Peyer's patch (tissue), 4 donors: ENCODE results near the gene SLC9A1. TPM values are rescaled to one million over a fixed set of nuclear protein-coding genes. Genes with fewer than 3 reads are reported as not detected.

Experiments used
- DNase-seq, 3 donors: peaks; one replicate each; pipeline ENCODE4 v3.0.0-alpha.2; 2017 to 2019
- H3K27ac ChIP-seq, 4 donors: fragments of 200-600 bp; sonication (generic); one replicate each; pipeline ENCODE4 v1.5.1; 2016 to 2019
- H3K27me3 ChIP-seq, 2 donors: fragments of 200-600 bp; sonication (generic); one replicate each; pipeline ENCODE4 v1.5.1; 2019
- H3K36me3 ChIP-seq, 3 donors: fragments of 200-600 bp; sonication (generic); one replicate each; pipeline ENCODE4 v1.5.1; 2016 to 2019
- H3K4me1 ChIP-seq, 4 donors: fragments of 200-600 bp; sonication (generic); one replicate each; pipeline ENCODE4 v1.5.1; 2016 to 2019
- H3K4me3 ChIP-seq, 4 donors: fragments of 200-600 bp; sonication (generic); 1 replicate in 3 of 4; 2 replicates in 1 of 4; pipeline ENCODE4 v1.5.1; 2016 to 2019; ENCODE audit warnings: mild to moderate bottlenecking in 1 of 4
- H3K9me3 ChIP-seq, 4 donors: fragments of 200-600 bp; sonication (generic); one replicate each; pipeline ENCODE4 v1.5.1; 2016 to 2019; ENCODE audit warnings: mild to moderate bottlenecking in 1 of 4
- CTCF ChIP-seq, 6 experiments: fragments of 450-650 bp in 4 of 6; fragments of 200-600 bp in 2 of 6; sonication (generic) in 1 of 6; IDR thresholded peaks; one replicate each; pipeline ENCODE4 v1.5.1; 2017 to 2019; ENCODE audit warnings: antibody characterized with exemption in 6 of 6, mild to moderate bottlenecking in 3 of 6, moderate library complexity in 1 of 6
- POLR2A ChIP-seq, 2 donors: fragments of 450-650 bp; IDR thresholded peaks; one replicate each; pipeline ENCODE4 v1.5.1; 2017; ENCODE audit warnings: antibody characterized with exemption in 2 of 2, mild to moderate bottlenecking in 2 of 2, moderate library complexity in 2 of 2
- total RNA-seq, 4 donors: library from RNA; depleted of rRNA; stranded (reverse); fragments of >200 nt; gene quantifications; one replicate each; pipeline ENCODE4 v1.1.0, GENCODE V29; 2016

The SLC9A1 gene
- total RNA-seq, 4 donors from 2014 or later = 5.8 to 68.3 (median 48.2) TPM

- Histone ChIP-seq H3K27ac (no peak overlapping the region), H3K36me3 (no peaks in the 10 kb centered on the region), H3K27me3 (no peaks in the 10 kb centered on the region), H3K4me3 (no peak overlapping the region), H3K9me3 (no peaks in the 10 kb centered on the region), H3K4me1 (peaks cover 0 to 5% (median under 1%) of the 10 kb centered on the region in 4 donors)
- TF ChIP-seq CTCF (IDR thresholded peaks at IDR 0.05) = no peak
- TF ChIP-seq POLR2A (IDR thresholded peaks at IDR 0.05) = no peak
- no peak for DNase-seq
These were observed 11.5 kb upstream of the SLC9A1 start for GRCh38 chr1:27166351-27166802.

GRCh38 chr1:27163093-27163492, 8.2 kb upstream of the SLC9A1 start:
- Histone ChIP-seq H3K36me3 (no peaks in the 10 kb centered on the region), H3K27ac (no peak overlapping the region), H3K9me3 (no peaks in the 10 kb centered on the region), H3K4me1 (peaks cover 0 to 6% (median 4%) of the 10 kb centered on the region in 4 donors), H3K4me3 (no peak overlapping the region), H3K27me3 (no peaks in the 10 kb centered on the region)
- DNase-seq = no peak
- TF ChIP-seq POLR2A (IDR thresholded peaks at IDR 0.05) (no peak), CTCF (IDR thresholded peaks at IDR 0.05) (no peak)

- H3K36me3 ChIP-seq = no peaks in the 10 kb centered on the region
- no peaks in the 10 kb centered on the region for H3K9me3 ChIP-seq
- H3K27me3 ChIP-seq = no peaks in the 10 kb centered on the region
- TF ChIP-seq POLR2A (IDR thresholded peaks at IDR 0.05) (no peak), CTCF (IDR thresholded peaks at IDR 0.05) (no peak)
- no peak overlapping the region for H3K4me3 ChIP-seq
- H3K4me1 ChIP-seq = peaks cover 0 to 6% (median 4%) of the 10 kb centered on the region in 4 donors
- peak overlapping the region; percentile 52 to 85 (median 67) for H3K27ac ChIP-seq
- DNase-seq = no peak
These were observed 7.2 kb upstream of the SLC9A1 start for GRCh38 chr1:27162090-27162489.

- TF ChIP-seq POLR2A (IDR thresholded peaks at IDR 0.05) = peak in 1 of 2 donors; percentile 27
- TF ChIP-seq CTCF (IDR thresholded peaks at IDR 0.05) = no peak
- Histone ChIP-seq H3K36me3 (no peaks in the 10 kb centered on the region), H3K27me3 (no peaks in the 10 kb centered on the region), H3K4me3 (no peak overlapping the region), H3K4me1 (peaks cover 0 to 6% (median 4%) of the 10 kb centered on the region in 4 donors), H3K27ac (peak overlapping the region; percentile 70 to 90 (median 76)), H3K9me3 (no peaks in the 10 kb centered on the region)
- DNase-seq = peak in 1 of 3 donors; percentile 70
These were observed 6.7 kb upstream of the SLC9A1 start for GRCh38 chr1:27161594-27161993.

- Histone ChIP-seq H3K27ac (no peak overlapping the region), H3K4me3 (no peak overlapping the region), H3K4me1 (peaks cover 3 to 25% (median 23%) of the 10 kb centered on the region in 4 donors), H3K9me3 (no peaks in the 10 kb centered on the region), H3K27me3 (no peaks in the 10 kb centered on the region), H3K36me3 (no peaks in the 10 kb centered on the region)
- no peak for DNase-seq
- TF ChIP-seq CTCF (IDR thresholded peaks at IDR 0.05) (no peak), POLR2A (IDR thresholded peaks at IDR 0.05) (no peak)
These were observed 2.3 kb upstream of the SLC9A1 start for GRCh38 chr1:27157194-27157593.
